ENCODE measurements around the gene PTCSC3.
"Not testable (repeated sequence)": the region's sequence is repeated elsewhere in the genome, so short reads cannot be mapped to it uniquely, and the experiment has no call there.

Gene PTCSC3

GRCh38 chr14:36173161-36173560 lies 3.4 kb downstream of the PTCSC3 start:
- DNase-seq (ENCODE audit: low spot score): no peak

DNA sequence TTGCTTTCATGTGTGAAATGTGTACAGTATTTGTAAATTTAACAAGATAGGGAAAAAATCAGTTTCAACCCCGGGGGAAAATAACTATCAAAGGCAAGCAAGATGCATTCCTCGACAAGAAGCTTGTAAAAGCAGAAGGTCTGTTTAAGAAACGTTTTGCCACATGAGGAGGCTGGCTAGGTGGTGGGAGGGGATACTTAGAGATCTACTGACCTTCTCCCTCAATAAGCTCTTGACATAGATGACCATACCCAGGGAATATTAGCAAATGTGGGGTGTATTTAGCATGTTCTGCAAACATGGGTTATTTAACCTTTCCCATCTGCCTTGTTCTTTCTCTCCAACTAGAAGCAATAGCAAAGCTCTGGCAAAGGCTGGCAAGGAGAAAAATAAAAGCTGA lies 4.9 kb downstream of the PTCSC3 start:
- no peak for DNase-seq (ENCODE audit: low spot score)

GRCh38 chr14:36167431-36167830 lies 9.1 kb downstream of the PTCSC3 start:
- no peak for DNase-seq (ENCODE audit: low spot score)

- DNase-seq (ENCODE audit: low spot score): no peak
These were observed 13.1 kb downstream of the PTCSC3 start for GRCh38 chr14:36163451-36163850.

GRCh38 chr14:36162267-36162666 lies 14.3 kb downstream of the PTCSC3 start:
- DNase-seq (ENCODE audit: low spot score): peak; percentile 27

- DNase-seq (ENCODE audit: low spot score): peak; percentile 13
These were observed 14.7 kb downstream of the PTCSC3 start for GRCh38 chr14:36161776-36162175.

GRCh38 chr14:36151335-36151734 lies 25.2 kb downstream of the PTCSC3 start:
- no peak for DNase-seq (ENCODE audit: low spot score)

DNA sequence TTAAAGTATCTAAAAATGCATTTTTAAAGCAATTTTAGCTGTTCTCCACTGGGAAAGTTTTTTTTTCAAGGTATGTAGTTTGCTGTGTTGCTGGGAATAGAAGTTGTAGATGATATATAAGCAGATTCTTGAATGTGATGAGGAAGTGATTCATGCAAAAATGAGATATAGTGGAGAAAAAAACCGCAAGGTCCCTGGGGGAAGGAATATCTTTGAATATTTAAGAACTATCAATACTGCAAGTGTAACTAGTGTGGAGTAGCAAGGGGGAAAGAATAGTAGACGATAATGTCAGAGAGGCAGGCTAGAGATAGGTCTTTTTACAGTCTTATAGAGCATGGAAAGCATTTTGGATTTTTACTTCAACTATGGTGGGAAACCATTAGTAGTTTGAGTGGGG lies 42.5 kb downstream of the PTCSC3 start:
- DNase-seq (ENCODE audit: low spot score): no peak

DNA sequence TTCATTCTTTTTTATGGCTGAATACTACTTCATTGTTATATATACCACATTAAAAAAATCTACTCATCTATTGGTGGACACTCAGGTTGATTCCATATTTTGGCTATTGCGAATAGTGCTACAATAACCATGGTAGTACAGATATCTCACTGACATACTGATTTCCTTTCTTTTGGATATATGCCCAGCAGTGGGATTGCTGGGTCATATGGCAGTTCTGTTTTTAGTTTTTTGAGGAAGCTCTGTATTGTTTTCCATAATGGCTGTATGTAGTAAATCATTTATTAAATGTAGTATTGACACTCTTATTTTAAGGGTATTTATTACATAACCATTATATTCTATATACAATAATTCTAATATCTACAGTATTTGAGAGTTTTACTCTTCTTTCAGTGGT lies 43.7 kb downstream of the PTCSC3 start:
- DNase-seq (ENCODE audit: low spot score): no peak

DNA sequence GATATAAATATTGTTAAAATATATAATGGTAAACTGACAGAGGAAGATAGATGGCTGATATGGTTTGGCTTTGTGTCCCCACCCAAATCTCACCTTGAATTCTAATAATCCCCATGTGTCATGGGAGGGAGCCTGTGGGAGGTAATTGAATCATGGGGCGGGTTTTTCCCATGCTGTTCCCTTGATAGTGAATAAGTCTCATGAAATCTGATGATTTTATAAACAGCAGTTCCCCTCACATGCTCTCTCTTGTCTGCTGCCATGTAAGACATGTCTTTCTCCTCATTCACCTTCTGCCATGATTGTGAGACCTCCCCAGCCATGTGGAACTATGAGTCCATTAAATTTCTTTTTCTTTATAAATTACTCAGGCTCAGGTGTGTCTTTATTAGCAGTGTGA lies 46.3 kb downstream of the PTCSC3 start:
- DNase-seq (ENCODE audit: low spot score): no peak

DNA sequence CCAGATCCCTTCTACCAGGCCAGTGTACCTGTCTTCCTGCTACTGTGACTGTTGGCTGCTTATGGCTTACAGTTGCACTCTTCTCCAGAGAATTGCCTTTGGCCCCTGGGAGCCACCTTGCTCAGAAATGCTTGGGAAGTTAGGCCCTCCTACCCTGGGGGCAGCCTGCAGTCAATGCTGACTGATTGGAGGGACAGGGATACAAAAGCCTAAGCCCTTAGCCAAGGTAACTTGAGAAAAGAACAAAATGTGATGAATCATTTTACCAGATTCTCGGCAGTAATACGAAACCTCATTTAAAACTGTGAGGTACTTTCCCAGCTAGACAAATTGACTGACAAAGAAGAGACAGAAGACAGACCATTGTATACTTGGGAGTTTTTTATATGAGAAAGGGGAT lies 47.3 kb downstream of the PTCSC3 start:
- DNase-seq (ENCODE audit: low spot score): no peak

DNA sequence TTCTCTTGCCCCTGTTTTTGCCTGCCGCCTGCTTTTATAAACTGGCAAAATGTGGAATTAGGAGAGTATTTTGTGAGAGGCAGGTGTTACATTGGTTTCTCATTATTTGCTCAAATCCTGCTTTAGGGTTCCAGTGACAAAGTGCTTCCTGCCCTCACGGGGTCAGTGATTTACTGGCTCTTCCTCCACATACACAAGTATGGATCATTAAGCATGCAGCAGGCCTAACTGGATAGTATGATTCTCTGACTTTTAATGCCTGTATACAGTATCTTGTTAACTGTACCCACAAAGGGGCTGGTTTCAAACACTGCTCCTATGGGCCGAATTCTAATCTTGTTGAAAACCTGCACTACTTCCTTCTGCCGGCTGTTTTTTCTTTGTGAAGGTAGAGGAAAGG lies 63.2 kb downstream of the PTCSC3 start:
- DNase-seq (ENCODE audit: low spot score): no peak

DNA sequence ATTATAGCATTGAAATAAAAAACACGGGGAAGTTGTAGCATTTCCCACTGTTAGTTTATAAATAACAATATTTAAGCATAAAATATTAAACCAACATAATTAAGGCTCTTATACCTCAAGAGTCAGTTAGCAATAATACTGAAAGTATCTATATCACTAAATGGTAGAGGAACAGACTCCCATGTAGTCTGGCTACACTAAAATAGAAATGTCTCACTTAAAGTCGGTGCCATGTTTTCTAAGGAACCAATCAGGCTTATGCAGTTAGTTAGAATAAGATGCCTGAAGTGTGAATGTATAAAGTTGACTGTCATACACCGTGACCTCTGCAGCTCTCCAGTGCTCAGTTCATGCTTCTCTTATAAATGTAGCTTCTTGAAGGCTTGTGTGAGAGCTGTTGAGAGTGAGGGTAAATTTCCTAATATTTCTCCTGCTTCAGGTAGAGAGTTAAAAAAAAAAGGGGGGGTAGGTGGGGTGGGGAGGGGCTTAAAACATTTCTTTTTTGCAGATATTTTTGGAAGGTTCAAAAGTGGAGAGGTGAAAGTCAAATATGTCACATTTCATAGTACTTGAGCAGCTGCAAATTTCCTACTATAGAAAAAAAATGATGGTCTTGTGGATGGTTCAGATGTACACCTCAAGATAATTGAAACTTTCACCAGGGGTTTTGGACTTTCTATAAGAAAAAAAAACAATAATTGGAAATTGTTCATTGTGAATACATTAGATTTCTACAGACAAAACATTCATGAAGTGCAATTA lies 64.5 kb downstream of the PTCSC3 start:
- no peak for DNase-seq (ENCODE audit: low spot score)

DNA sequence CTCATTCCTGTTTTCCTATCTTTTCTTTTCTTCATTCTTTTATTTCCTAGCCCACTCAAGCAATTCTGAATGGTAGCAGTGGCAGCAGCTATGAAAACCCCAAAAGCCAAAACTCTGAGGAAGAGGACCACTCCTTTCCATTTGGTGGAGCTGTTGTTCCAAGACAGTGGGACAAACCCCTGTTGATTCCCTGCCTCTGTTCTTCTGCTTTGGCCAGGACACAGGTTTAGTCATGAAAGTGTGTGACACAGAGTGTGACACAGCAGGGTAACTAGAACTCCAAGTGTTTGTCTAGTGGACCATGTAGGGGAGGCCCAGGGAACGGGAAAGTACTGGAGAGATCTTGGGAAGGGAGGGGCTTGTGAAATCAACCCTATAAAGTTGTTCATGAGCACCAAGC lies 71.1 kb downstream of the PTCSC3 start:
- peak; percentile 5 for DNase-seq (ENCODE audit: low spot score)

DNA sequence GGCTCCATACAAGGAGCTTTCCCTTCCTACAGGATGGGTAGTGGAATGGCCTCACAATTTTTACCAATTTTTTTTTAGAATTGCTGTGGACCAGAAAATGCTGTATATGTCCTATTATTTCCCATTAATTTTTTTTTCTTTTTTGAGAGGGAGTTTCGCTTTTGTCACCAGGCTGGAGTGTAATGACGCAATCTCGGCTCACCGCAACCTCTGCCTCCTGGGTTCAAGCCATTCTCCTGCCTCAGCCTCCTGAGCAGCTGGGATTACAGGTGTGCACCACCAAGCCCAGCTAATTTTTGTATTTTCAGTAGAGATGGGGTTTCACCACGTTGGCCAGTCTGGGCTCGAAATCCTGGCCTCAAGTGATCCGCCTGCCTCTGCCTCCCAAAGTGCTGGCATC lies 72.3 kb downstream of the PTCSC3 start:
- DNase-seq (ENCODE audit: low spot score): not testable (repeated sequence)

GRCh38 chr14:36099619-36100018 lies 76.9 kb downstream of the PTCSC3 start:
- no peak for DNase-seq (ENCODE audit: low spot score)

- DNase-seq (ENCODE audit: low spot score): no peak
These were observed 79.2 kb downstream of the PTCSC3 start for GRCh38 chr14:36097356-36097755.

GRCh38 chr14:36096090-36096489 lies 80.4 kb downstream of the PTCSC3 start:
- DNase-seq (ENCODE audit: low spot score): no peak

DNA sequence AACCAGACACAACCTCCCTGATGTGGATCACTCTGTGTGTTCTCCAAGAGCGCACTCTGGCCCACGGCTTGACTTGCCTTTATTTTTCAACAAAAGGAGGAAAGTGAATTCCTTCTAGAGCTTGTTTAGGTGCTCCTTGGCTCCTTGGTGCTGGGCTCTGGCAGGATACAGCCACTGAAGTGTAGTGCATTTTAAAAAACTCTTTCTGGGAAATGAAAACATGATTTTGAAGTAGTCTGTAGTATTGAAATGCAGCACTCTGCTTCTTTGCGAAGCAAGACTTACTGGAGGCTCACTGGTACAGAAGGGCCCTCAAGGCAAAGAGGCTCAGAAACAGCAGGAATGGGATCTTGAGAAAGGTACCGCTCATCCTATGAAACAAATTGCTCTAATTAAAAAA lies 81.6 kb downstream of the PTCSC3 start:
- no peak for DNase-seq (ENCODE audit: low spot score)

DNA sequence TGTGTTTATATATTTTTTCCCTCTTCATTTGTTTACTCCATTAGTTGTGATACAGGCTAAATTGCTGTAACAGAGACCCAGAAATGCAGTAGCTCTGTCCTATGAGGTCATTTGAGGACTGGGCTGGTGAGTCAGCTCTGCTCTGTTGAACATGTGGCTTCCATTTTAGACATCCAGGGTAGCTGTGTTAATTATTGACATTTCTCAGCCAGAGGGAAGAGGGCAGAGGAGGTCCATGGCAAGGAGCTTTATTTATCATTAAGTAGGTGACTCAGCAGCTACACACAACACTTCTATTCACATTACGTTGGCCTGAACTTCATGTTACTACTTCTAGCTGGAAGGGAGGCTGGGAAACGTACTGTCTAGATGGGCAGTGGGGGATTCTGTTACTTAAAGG lies 85.4 kb downstream of the PTCSC3 start:
- DNase-seq (ENCODE audit: low spot score): peak; percentile 80

DNA sequence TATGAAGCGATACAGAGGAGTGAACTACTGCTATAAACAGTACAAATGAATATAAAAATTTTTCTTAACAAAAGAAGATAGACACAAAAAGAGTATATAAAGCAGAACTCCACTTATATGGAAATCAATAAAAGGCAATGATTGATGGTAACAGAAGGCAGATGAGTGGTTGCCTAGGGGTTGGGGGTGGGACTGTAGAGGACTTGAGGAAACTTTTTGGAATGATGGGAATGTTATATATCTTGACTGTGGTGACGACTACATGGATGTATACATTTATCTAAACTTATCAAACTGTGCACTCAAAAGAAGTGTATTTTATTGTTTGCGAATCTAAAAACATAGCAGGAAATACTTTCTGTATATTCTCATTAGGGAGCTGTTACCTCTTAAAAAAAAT lies 89.1 kb downstream of the PTCSC3 start:
- DNase-seq (ENCODE audit: low spot score): no peak

GRCh38 chr14:36086629-36087395 lies 89.7 kb downstream of the PTCSC3 start:
- DNase-seq (ENCODE audit: low spot score): no peak

- no peak for DNase-seq (ENCODE audit: low spot score)
These were observed 90.7 kb downstream of the PTCSC3 start for GRCh38 chr14:36085861-36086260.
